ENCODE data around the gene LAMB3.

DNA sequence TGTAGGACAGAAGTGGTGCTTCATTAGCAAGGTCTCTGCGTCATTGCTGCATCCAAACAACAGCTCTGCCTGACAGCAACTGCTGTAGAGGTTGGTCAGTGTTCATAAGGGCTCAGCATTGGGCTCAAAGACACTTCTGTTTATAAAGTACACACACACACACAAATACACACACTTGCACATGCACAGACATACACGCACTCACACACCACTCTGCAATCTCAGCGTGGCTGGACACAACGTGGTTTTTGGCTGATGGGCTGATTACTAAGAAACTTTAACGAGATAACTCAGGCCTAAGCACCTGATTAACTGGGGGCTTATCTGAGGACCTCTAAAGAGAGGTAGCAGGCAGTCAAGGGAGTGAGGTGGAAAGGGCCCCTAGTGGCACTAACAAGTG lies 48.3 kb downstream of the LAMB3 start:
- TF ChIP-seq, protein P1, sequence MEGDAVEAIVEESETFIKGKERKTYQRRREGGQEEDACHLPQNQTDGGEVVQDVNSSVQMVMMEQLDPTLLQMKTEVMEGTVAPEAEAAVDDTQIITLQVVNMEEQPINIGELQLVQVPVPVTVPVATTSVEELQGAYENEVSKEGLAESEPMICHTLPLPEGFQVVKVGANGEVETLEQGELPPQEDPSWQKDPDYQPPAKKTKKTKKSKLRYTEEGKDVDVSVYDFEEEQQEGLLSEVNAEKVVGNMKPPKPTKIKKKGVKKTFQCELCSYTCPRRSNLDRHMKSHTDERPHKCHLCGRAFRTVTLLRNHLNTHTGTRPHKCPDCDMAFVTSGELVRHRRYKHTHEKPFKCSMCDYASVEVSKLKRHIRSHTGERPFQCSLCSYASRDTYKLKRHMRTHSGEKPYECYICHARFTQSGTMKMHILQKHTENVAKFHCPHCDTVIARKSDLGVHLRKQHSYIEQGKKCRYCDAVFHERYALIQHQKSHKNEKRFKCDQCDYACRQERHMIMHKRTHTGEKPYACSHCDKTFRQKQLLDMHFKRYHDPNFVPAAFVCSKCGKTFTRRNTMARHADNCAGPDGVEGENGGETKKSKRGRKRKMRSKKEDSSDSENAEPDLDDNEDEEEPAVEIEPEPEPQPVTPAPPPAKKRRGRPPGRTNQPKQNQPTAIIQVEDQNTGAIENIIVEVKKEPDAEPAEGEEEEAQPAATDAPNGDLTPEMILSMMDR (optimal IDR thresholded peaks at IDR 0.05 in 1 of 3, IDR thresholded peaks at IDR 0.05 in 1 of 3, conservative IDR thresholded peaks at IDR 0.05 in 1 of 3; ENCODE audit: extremely low read depth in 1 of 3, insufficient read depth in 2 of 3, low read length in 3 of 3) = no peak
- no peak for TF ChIP-seq EZH2 (IDR thresholded peaks at IDR 0.05; ENCODE audit: low read length)

Measured in keratinocyte (primary cell).